MCF 10A (cell line): ENCODE results near the gene CDC42EP3. TPM values are rescaled to one million over a fixed set of nuclear protein-coding genes. Genes with fewer than 3 reads are reported as not detected.

ENCODE experiments used
- BruUV-seq: library from RNA; stranded (reverse); fragments of 400-500 nt; replicated peaks from 2 replicates; lab custom pipeline; 2021; lab: Mats Ljungman, UMichigan
- CTCF ChIA-PET: fragments of 300-600 bp; sonication (Branson Sonifier 250); formaldehyde crosslinking; extraction: SDS; loops from one replicate; lab custom pipeline; 2021; ENCODE audit warnings: antibody characterized with exemption, inconsistent platforms; lab: Yijun Ruan, JAX
- POLR2A ChIA-PET: fragments of 300-600, 350-650 bp; sonication (Branson Sonifier 250); formaldehyde crosslinking; extraction: SDS; loops from one replicate; lab custom pipeline; 2020; ENCODE audit warnings: antibody characterized with exemption, inconsistent platforms; lab: Yijun Ruan, JAX
- DNase-seq: peaks from one replicate; pipeline ENCODE4 v3.0.0-alpha.2; 2018; ENCODE audit not compliant: unreplicated experiment
- H3K27ac Mint-ChIP-seq: one replicate; pipeline ENCODE4 v1.8.0; 2022; ENCODE audit warnings: mild to moderate bottlenecking, low read depth, mixed read lengths; ENCODE audit not compliant: unreplicated experiment
- H3K27me3 Mint-ChIP-seq: one replicate; pipeline ENCODE4 v1.8.0; 2022; ENCODE audit warnings: mixed read lengths; ENCODE audit not compliant: insufficient read depth, unreplicated experiment
- H3K36me3 Mint-ChIP-seq: one replicate; pipeline ENCODE4 v1.8.0; 2022; ENCODE audit warnings: mild to moderate bottlenecking, moderate library complexity, mixed read lengths; ENCODE audit not compliant: insufficient read depth, unreplicated experiment
- H3K4me1 Mint-ChIP-seq: one replicate; pipeline ENCODE4 v1.8.0; 2022; ENCODE audit warnings: mixed read lengths; ENCODE audit not compliant: insufficient read depth, unreplicated experiment
- H3K4me3 Mint-ChIP-seq: one replicate; pipeline ENCODE4 v1.8.0; 2022; ENCODE audit warnings: mild to moderate bottlenecking, moderate library complexity, mixed read lengths; ENCODE audit not compliant: unreplicated experiment
- H3K9me3 Mint-ChIP-seq: one replicate; pipeline ENCODE4 v1.8.0; 2022; ENCODE audit warnings: mixed read lengths; ENCODE audit not compliant: unreplicated experiment
- CTCF ChIP-seq: fragments of 200-600 bp; IDR thresholded peaks from one replicate; pipeline ENCODE4 v1.8.0; 2022; ENCODE audit warnings: antibody characterized with exemption, mild to moderate bottlenecking; ENCODE audit not compliant: unreplicated experiment
- intact Hi-C: fragments of 100-400 bp; cut with micrococcal nuclease; formaldehyde crosslinking; loops from 2 replicates; pipeline ENCODE4 v1.14.1; 2022
- total RNA-seq: library from RNA; stranded (reverse); gene quantifications from 2 replicates; pipeline ENCODE4 v1.2.3, GENCODE V29; 2022

The CDC42EP3 gene
- total RNA-seq, 1 experiment from 2014 or later: 61.3 TPM

GRCh38 chr2:37665043-37665442, 6.4 kb downstream of the CDC42EP3 start:
- POLR2A ChIA-PET: interaction anchor here (1.1 to 2.3 kb wide), 4 partner anchors 8 to 340 kb away, joined by 3 to 8 read pairs (median 4); partner anchors contain the start of gene PRKD3
- Mint-ChIP-seq H3K36me3 (peaks cover 27% of the 10 kb centered on the region), H3K27me3 (no peaks in the 10 kb centered on the region), H3K27ac (no peak overlapping the region), H3K4me3 (no peak overlapping the region), H3K9me3 (no peaks in the 10 kb centered on the region), H3K4me1 (peaks cover 48% of the 10 kb centered on the region)
- no peak for DNase-seq
- intact Hi-C loops: no loop called here
- no peak for TF ChIP-seq CTCF
- no TSS peak for BruUV-seq
- CTCF ChIA-PET: interaction anchor here (1.0 kb wide), 1 partner anchor 13 kb away, joined by 4 read pairs; no protein-coding TSS in a partner anchor

GRCh38 chr2:37664231-37664643, 7.2 kb downstream of the CDC42EP3 start:
- BruUV-seq: no TSS peak
- ChIA-PET CTCF (no interaction called here), POLR2A (interaction anchor here (0.5 to 1.5 kb wide), 2 partner anchors 10 to 227 kb away, joined by 3 to 5 read pairs; no protein-coding TSS in a partner anchor)
- H3K9me3 Mint-ChIP-seq: no peaks in the 10 kb centered on the region
- no peaks in the 10 kb centered on the region for H3K27me3 Mint-ChIP-seq
- H3K36me3 Mint-ChIP-seq: peaks cover 27% of the 10 kb centered on the region
- H3K27ac Mint-ChIP-seq: peak overlapping the region; percentile 70
- H3K4me1 Mint-ChIP-seq: peaks cover 46% of the 10 kb centered on the region
- DNase-seq: no peak
- H3K4me3 Mint-ChIP-seq: no peak overlapping the region
- no peak for TF ChIP-seq CTCF
- intact Hi-C loops: no loop called here

GRCh38 chr2:37663390-37663789, 8.1 kb downstream of the CDC42EP3 start:
- no TSS peak for BruUV-seq
- peak overlapping the region; percentile 70 for H3K27ac Mint-ChIP-seq
- H3K27me3 Mint-ChIP-seq: no peaks in the 10 kb centered on the region
- H3K36me3 Mint-ChIP-seq: peaks cover 33% of the 10 kb centered on the region
- peaks cover 46% of the 10 kb centered on the region for H3K4me1 Mint-ChIP-seq
- no peak overlapping the region for H3K4me3 Mint-ChIP-seq
- intact Hi-C loops: no loop called here
- ChIA-PET CTCF (no interaction called here), POLR2A (interaction anchor here (1.5 kb wide), 1 partner anchor 9 kb away, joined by 5 read pairs; no protein-coding TSS in a partner anchor)
- no peaks in the 10 kb centered on the region for H3K9me3 Mint-ChIP-seq
- no peak for DNase-seq
- TF ChIP-seq CTCF: no peak

- CTCF ChIA-PET: no interaction called here
- Mint-ChIP-seq H3K4me3 (no peak overlapping the region), H3K27me3 (no peaks in the 10 kb centered on the region), H3K4me1 (peaks cover 63% of the 10 kb centered on the region), H3K36me3 (peaks cover 30% of the 10 kb centered on the region), H3K27ac (peak overlapping the region; percentile 10), H3K9me3 (no peaks in the 10 kb centered on the region)
- no peak for TF ChIP-seq CTCF
- intact Hi-C loops: no loop called here
- BruUV-seq: no TSS peak
- no peak for DNase-seq
- POLR2A ChIA-PET: interaction anchor here (2.3 kb wide), 1 partner anchor 10 kb away, joined by 15 read pairs; the partner anchor contains the start of gene CDC42EP3
These were observed 11.7 kb downstream of the CDC42EP3 start for GRCh38 chr2:37659723-37660122.
